Mucosa of descending colon (tissue), 3 donors: ENCODE measurements around the gene FURIN. TPM values are rescaled to one million over a fixed set of nuclear protein-coding genes. Genes with fewer than 3 reads are reported as not detected.

Experiments
- ATAC-seq: fragments of 200-7000 bp; cut with Tn5 transposase; one replicate; pipeline ENCODE4 v1.9.1; 2020; ENCODE audit warnings: mild to moderate bottlenecking, moderate library complexity
- DNase-seq, 3 donors: peaks; one replicate each; pipeline ENCODE4 v3.0.0-alpha.2; 2020
- H3K36me3 ChIP-seq: fragments of 200-600 bp; one replicate; pipeline ENCODE4 v1.8.0; 2021; ENCODE audit warnings: low read depth, mild to moderate bottlenecking
- H3K4me1 ChIP-seq: fragments of 200-600 bp; one replicate; pipeline ENCODE4 v1.8.0; 2021; ENCODE audit warnings: low read depth, mild to moderate bottlenecking
- H3K4me3 ChIP-seq: fragments of 200-600 bp; one replicate; pipeline ENCODE4 v1.8.0; 2021; ENCODE audit warnings: mild to moderate bottlenecking
- H3K9me3 ChIP-seq: fragments of 200-600 bp; one replicate; pipeline ENCODE4 v1.8.0; 2021; ENCODE audit warnings: mild to moderate bottlenecking
- CTCF ChIP-seq: fragments of 200-600 bp; IDR thresholded peaks from one replicate; pipeline ENCODE4 v1.8.0; 2022; ENCODE audit warnings: antibody characterized with exemption, mild to moderate bottlenecking
- intact Hi-C, 2 donors: fragments of 100-400 bp; cut with DNase I in 1 of 2; cut with micrococcal nuclease in 1 of 2; formaldehyde crosslinking; loops; one replicate each; pipeline versions ENCODE4 v1.11.0 to v1.11.1; 2022; cut with DNase I, micrococcal nuclease
- long read RNA-seq, 2 donors: library from polyadenylated mRNA; unstranded; transcript quantifications; one replicate each; pipeline ENCODE4 v2.0.0, GENCODE V29; 2019 to 2021
- total RNA-seq, 3 donors: library from RNA; stranded (reverse); fragmentation: NEBNext Ultra II Directional in 2 of 3; extraction: Animal tissue kit (Norgen Biotek cat#: 25700) in 2 of 3; gene quantifications; one replicate each; pipeline versions ENCODE4 v1.2.1 to v1.2.4, GENCODE V29; 2021 to 2023
- donor health status: DM: no; HTN: no; CAD: no; lungs with moderate emphysema.
- donor health status: DM: no; HTN: no; CAD: no.
- donor health status: DM: no; HTN: yes; CAD: no.

Gene FURIN
- total RNA-seq, result 10 to 100 TPM; 65.9 to 83.4 (median 67.4) TPM
- long read RNA-seq, donor 1, full-length matches to known transcripts, result 6 of 75 reads
- long read RNA-seq, donor 1, partial matches to known transcripts, result 64 of 75 reads
- long read RNA-seq, donor 1, other reads (novel, unspliced or antisense), result 5 of 75 reads
- long read RNA-seq, donor 2, partial matches to known transcripts, result 16 of 17 reads
- long read RNA-seq, donor 2, other reads (novel, unspliced or antisense), result 1 of 17 reads

- Histone ChIP-seq H3K9me3 (no peaks in the 10 kb centered on the region), H3K4me1 (peaks cover 22% of the 10 kb centered on the region), H3K36me3 (no peaks in the 10 kb centered on the region), H3K4me3 (no peak within 1 kb of the TSS)
- peak; percentile 68 for ATAC-seq
- TF ChIP-seq CTCF, result no peak
- peak in 2 of 3 donors; percentile 74 to 81 for DNase-seq
- intact Hi-C loops, result no loop called here
Measured at GRCh38 chr15:90868261-90868689, at the start of gene FURIN. Gene FURIN, plus strand, starts transcription at chr15:90868588. Its CDS starts 7,153 bp downstream, at chr15:90875741.

GRCh38 chr15:90819390-90819789, 49.0 kb upstream of the FURIN start:
- Histone ChIP-seq H3K4me3 (no peak overlapping the region), H3K4me1 (peaks cover 6% of the 10 kb centered on the region), H3K9me3 (no peaks in the 10 kb centered on the region), H3K36me3 (no peaks in the 10 kb centered on the region)
- intact Hi-C loops, result no loop called here
- no peak for DNase-seq
- no peak for TF ChIP-seq CTCF
- no peak for ATAC-seq

GRCh38 chr15:90819850-90820249, 48.5 kb upstream of the FURIN start:
- ATAC-seq, result no peak

GRCh38 chr15:90820481-90820880, 47.9 kb upstream of the FURIN start:
- no peak for TF ChIP-seq CTCF
- DNase-seq (no peak), ATAC-seq (no peak)
- Histone ChIP-seq H3K4me3 (no peak overlapping the region), H3K4me1 (peaks cover 6% of the 10 kb centered on the region), H3K36me3 (no peaks in the 10 kb centered on the region), H3K9me3 (no peaks in the 10 kb centered on the region)
- intact Hi-C loops, result no loop called here

More at GRCh38 chr15:90819850-90820249, 48.5 kb upstream of the FURIN start:
- no peak for TF ChIP-seq CTCF
- H3K4me3 ChIP-seq, result no peak overlapping the region
- no peaks in the 10 kb centered on the region for H3K9me3 ChIP-seq
- intact Hi-C loops, result no loop called here
- H3K36me3 ChIP-seq, result no peaks in the 10 kb centered on the region
- no peak for DNase-seq
- peaks cover 6% of the 10 kb centered on the region for H3K4me1 ChIP-seq

- no peak overlapping the region for H3K4me3 ChIP-seq
- peaks cover 6% of the 10 kb centered on the region for H3K4me1 ChIP-seq
- H3K36me3 ChIP-seq, result no peaks in the 10 kb centered on the region
- TF ChIP-seq CTCF, result no peak
- no peaks in the 10 kb centered on the region for H3K9me3 ChIP-seq
- intact Hi-C loops, result no loop called here
- DNase-seq (no peak), ATAC-seq (no peak)
Measured at GRCh38 chr15:90822204-90822955, 46.0 kb upstream of the FURIN start.
